ENCODE results near the gene MICU1. TPM values are rescaled to one million over a fixed set of nuclear protein-coding genes. Genes with fewer than 3 reads are reported as not detected.

MICU1 gene
- total and polyA plus RNA-seq, 8 donors: 25.9 to 212 (median 42.4) TPM

GRCh38 chr10:72639441-72639873 is 13.6 kb upstream of the MICU1 start:
- no peak overlapping the region for H3K4me3 ChIP-seq
- H3K36me3 ChIP-seq: no peaks in the 10 kb centered on the region
- peaks cover 0 to 30% (median 6%) of the 10 kb centered on the region in 4 donors for H3K4me1 ChIP-seq
- no peak for DNase-seq
- 80 to 90% (median 84%) methylated on average over 5 of the region's 5 CpGs for WGBS, 5 donors
- no peaks in the 10 kb centered on the region for H3K9me3 ChIP-seq
- peak overlapping the region in 4 of 5 donors; percentile 1 to 77 (median 50) for H3K27ac ChIP-seq
- no peak for TF ChIP-seq EP300 (IDR thresholded peaks at IDR 0.05)
- TF ChIP-seq CTCF (IDR thresholded peaks at IDR 0.05): no peak
- no peak for TF ChIP-seq POLR2AphosphoS5 (IDR thresholded peaks at IDR 0.05)
- no peak for TF ChIP-seq POLR2A (IDR thresholded peaks at IDR 0.05)
- intact Hi-C loops (cut with DNase I; ENCODE audit: low total_unique reads): no loop called here
- no peaks in the 10 kb centered on the region for H3K27me3 ChIP-seq

GRCh38 chr10:72638586-72639440 is 12.9 kb upstream of the MICU1 start:
- no peak overlapping the region for H3K4me3 ChIP-seq
- peak in 1 of 2 donors; percentile 82 for DNase-seq
- H3K27me3 ChIP-seq: no peaks in the 10 kb centered on the region
- 50 to 62% (median 52%) methylated on average over 4 of the region's 4 CpGs for WGBS, 5 donors
- H3K36me3 ChIP-seq: no peaks in the 10 kb centered on the region
- peaks cover 0 to 30% (median 6%) of the 10 kb centered on the region in 4 donors for H3K4me1 ChIP-seq
- H3K27ac ChIP-seq: peak overlapping the region; percentile 1 to 77 (median 40)
- H3K9me3 ChIP-seq: no peaks in the 10 kb centered on the region
- intact Hi-C loops (cut with DNase I; ENCODE audit: low total_unique reads): no loop called here
- TF ChIP-seq CTCF (IDR thresholded peaks at IDR 0.05): no peak
- no peak for TF ChIP-seq POLR2AphosphoS5 (IDR thresholded peaks at IDR 0.05)
- no peak for TF ChIP-seq EP300 (IDR thresholded peaks at IDR 0.05)
- no peak for TF ChIP-seq POLR2A (IDR thresholded peaks at IDR 0.05)

- Histone ChIP-seq H3K9me3 (no peaks in the 10 kb centered on the region), H3K36me3 (no peaks in the 10 kb centered on the region), H3K4me3 (no peak overlapping the region), H3K27ac (peak overlapping the region in 1 of 5 donors; percentile 39), H3K27me3 (no peaks in the 10 kb centered on the region), H3K4me1 (peaks cover 0 to 30% (median 6%) of the 10 kb centered on the region in 4 donors)
- DNase-seq: peak; percentile 34 to 46
- no peak for TF ChIP-seq POLR2AphosphoS5 (IDR thresholded peaks at IDR 0.05)
- TF ChIP-seq EP300 (IDR thresholded peaks at IDR 0.05): no peak
- no peak for TF ChIP-seq CTCF (IDR thresholded peaks at IDR 0.05)
- intact Hi-C loops (cut with DNase I; ENCODE audit: low total_unique reads): no loop called here
- WGBS, 5 donors: 25 to 36% (median 29%) methylated on average over 4 of the region's 4 CpGs
Observed at GRCh38 chr10:72637398-72637857, 11.5 kb upstream of the MICU1 start.

- no peaks in the 10 kb centered on the region for H3K9me3 ChIP-seq
- intact Hi-C loops (cut with DNase I; ENCODE audit: low total_unique reads): no loop called here
- H3K27ac ChIP-seq: no peak overlapping the region
- no peaks in the 10 kb centered on the region for H3K36me3 ChIP-seq
- H3K4me3 ChIP-seq: no peak overlapping the region
- no peak for DNase-seq
- H3K27me3 ChIP-seq: no peaks in the 10 kb centered on the region
- 83 to 91% (median 87%) methylated on average over 2 of the region's 2 CpGs for WGBS, 5 donors
- TF ChIP-seq POLR2A (IDR thresholded peaks at IDR 0.05) (no peak), POLR2AphosphoS5 (IDR thresholded peaks at IDR 0.05) (no peak), CTCF (IDR thresholded peaks at IDR 0.05) (no peak), EP300 (IDR thresholded peaks at IDR 0.05) (no peak)
- peaks cover 0 to 11% (median 7%) of the 10 kb centered on the region in 4 donors for H3K4me1 ChIP-seq
Observed at GRCh38 chr10:72630144-72630543, 4.3 kb upstream of the MICU1 start.
